ENCODE data around the gene BCAS4. TPM values are rescaled to one million over a fixed set of nuclear protein-coding genes. Genes with fewer than 3 reads are reported as not detected.

BCAS4 gene
- total RNA-seq, 2 experiments from 2014 or later = 37.6 to 44.8 TPM

GRCh38 chr20:50913690-50914375 is 119.0 kb downstream of the BCAS4 start:
- Mint-ChIP-seq H3K27ac (peak overlapping the region; percentile 66), H3K27me3 (no peaks in the 10 kb centered on the region), H3K36me3 (peaks cover 33% of the 10 kb centered on the region), H3K9me3 (ENCODE audit: low read depth) (no peaks in the 10 kb centered on the region), H3K4me3 (no peak overlapping the region), H3K4me1 (peaks cover 74% of the 10 kb centered on the region)
- CTCF ChIA-PET = interaction anchor here (0.9 to 4.2 kb wide), 5 partner anchors 13 to 120 kb away, joined by 3 to 31 read pairs (median 14); partner anchors contain the start of genes ADNP and BCAS4
- peak; percentile 60 for DNase-seq
- peak; percentile 92 for ATAC-seq

GRCh38 chr20:50915424-50915823 is 120.6 kb downstream of the BCAS4 start:
- Mint-ChIP-seq H3K27ac (peak overlapping the region; percentile 15), H3K27me3 (no peaks in the 10 kb centered on the region), H3K4me1 (peaks cover 72% of the 10 kb centered on the region), H3K4me3 (no peak overlapping the region), H3K9me3 (ENCODE audit: low read depth) (no peaks in the 10 kb centered on the region), H3K36me3 (peaks cover 30% of the 10 kb centered on the region)
- no peak for DNase-seq
- no peak for ATAC-seq
- CTCF ChIA-PET = interaction anchor here (0.9 to 4.2 kb wide), 5 partner anchors 11 to 124 kb away, joined by 3 to 31 read pairs (median 14); partner anchors contain the start of genes ADNP and BCAS4

GRCh38 chr20:50916257-50916656 is 121.4 kb downstream of the BCAS4 start:
- no peak overlapping the region for H3K27ac Mint-ChIP-seq
- peaks cover 30% of the 10 kb centered on the region for H3K36me3 Mint-ChIP-seq
- no peaks in the 10 kb centered on the region for H3K9me3 Mint-ChIP-seq (ENCODE audit: low read depth)
- no peaks in the 10 kb centered on the region for H3K27me3 Mint-ChIP-seq
- peaks cover 73% of the 10 kb centered on the region for H3K4me1 Mint-ChIP-seq
- ATAC-seq (no peak), DNase-seq (no peak)
- CTCF ChIA-PET = interaction anchor here (1.0 to 4.2 kb wide), 6 partner anchors 10 to 126 kb away, joined by 3 to 31 read pairs (median 9); partner anchors contain the start of gene BCAS4
- no peak overlapping the region for H3K4me3 Mint-ChIP-seq

GRCh38 chr20:50916934-50917333 is 122.1 kb downstream of the BCAS4 start:
- Mint-ChIP-seq H3K9me3 (ENCODE audit: low read depth) (no peaks in the 10 kb centered on the region), H3K4me1 (peaks cover 68% of the 10 kb centered on the region), H3K27me3 (no peaks in the 10 kb centered on the region), H3K27ac (peak overlapping the region; percentile 37), H3K36me3 (peaks cover 25% of the 10 kb centered on the region), H3K4me3 (no peak overlapping the region)
- DNase-seq (no peak), ATAC-seq (no peak)
- CTCF ChIA-PET = interaction anchor here (1.0 to 4.2 kb wide), 5 partner anchors 10 to 126 kb away, joined by 3 to 31 read pairs (median 4); partner anchors contain the start of gene BCAS4

GRCh38 chr20:50918403-50918802 is 123.5 kb downstream of the BCAS4 start:
- peak overlapping the region; percentile 12 for H3K27ac Mint-ChIP-seq
- H3K27me3 Mint-ChIP-seq = no peaks in the 10 kb centered on the region
- peaks cover 64% of the 10 kb centered on the region for H3K4me1 Mint-ChIP-seq
- H3K9me3 Mint-ChIP-seq (ENCODE audit: low read depth) = no peaks in the 10 kb centered on the region
- H3K4me3 Mint-ChIP-seq = no peak overlapping the region
- no peak for DNase-seq
- CTCF ChIA-PET = interaction anchor here (1.9 to 3.3 kb wide), 2 partner anchors 12 to 124 kb away, joined by 10 to 34 read pairs; partner anchors contain the start of genes ADNP and BCAS4
- H3K36me3 Mint-ChIP-seq = peaks cover 27% of the 10 kb centered on the region
- ATAC-seq = no peak

- Mint-ChIP-seq H3K4me3 (no peak overlapping the region), H3K36me3 (peaks cover 28% of the 10 kb centered on the region), H3K27me3 (no peaks in the 10 kb centered on the region), H3K27ac (no peak overlapping the region), H3K4me1 (peaks cover 57% of the 10 kb centered on the region), H3K9me3 (ENCODE audit: low read depth) (no peaks in the 10 kb centered on the region)
- DNase-seq = no peak
- no peak for ATAC-seq
- CTCF ChIA-PET = interaction anchor here (1.9 to 3.3 kb wide), 2 partner anchors 11 to 125 kb away, joined by 10 to 34 read pairs; partner anchors contain the start of genes ADNP and BCAS4
Observed at GRCh38 chr20:50919567-50919966, 124.7 kb downstream of the BCAS4 start.

GRCh38 chr20:50920997-50921396 is 126.1 kb downstream of the BCAS4 start:
- Mint-ChIP-seq H3K4me3 (no peak overlapping the region), H3K27ac (no peak overlapping the region), H3K9me3 (ENCODE audit: low read depth) (no peaks in the 10 kb centered on the region), H3K4me1 (peaks cover 59% of the 10 kb centered on the region), H3K27me3 (no peaks in the 10 kb centered on the region), H3K36me3 (peaks cover 38% of the 10 kb centered on the region)
- peak; percentile 67 for ATAC-seq
- no peak for DNase-seq
- CTCF ChIA-PET = interaction anchor here (2.6 to 3.3 kb wide), 2 partner anchors 9 to 127 kb away, joined by 17 to 34 read pairs; partner anchors contain the start of genes ADNP and BCAS4

- no peaks in the 10 kb centered on the region for H3K27me3 Mint-ChIP-seq
- ATAC-seq (no peak), DNase-seq (no peak)
- no peak overlapping the region for H3K4me3 Mint-ChIP-seq
- H3K27ac Mint-ChIP-seq = peak overlapping the region; percentile 36
- peaks cover 57% of the 10 kb centered on the region for H3K4me1 Mint-ChIP-seq
- CTCF ChIA-PET = interaction anchor here (0.7 to 3.3 kb wide), 4 partner anchors 8 to 565 kb away, joined by 3 to 34 read pairs (median 11); partner anchors contain the start of genes ADNP and BCAS4
- H3K36me3 Mint-ChIP-seq = peaks cover 35% of the 10 kb centered on the region
- H3K9me3 Mint-ChIP-seq (ENCODE audit: low read depth) = no peaks in the 10 kb centered on the region
Observed at GRCh38 chr20:50921803-50922501, 127.1 kb downstream of the BCAS4 start.

GRCh38 chr20:50924261-50924920 is 129.5 kb downstream of the BCAS4 start:
- H3K27ac Mint-ChIP-seq = peak overlapping the region; percentile 62
- peaks cover 44% of the 10 kb centered on the region for H3K36me3 Mint-ChIP-seq
- CTCF ChIA-PET = interaction anchor here (0.7 to 13.3 kb wide), 4 partner anchors 9 to 131 kb away, joined by 3 to 350 read pairs (median 12); partner anchors contain the start of gene BCAS4
- no peaks in the 10 kb centered on the region for H3K9me3 Mint-ChIP-seq (ENCODE audit: low read depth)
- H3K4me3 Mint-ChIP-seq = no peak overlapping the region
- no peak for DNase-seq
- H3K4me1 Mint-ChIP-seq = peaks cover 60% of the 10 kb centered on the region
- ATAC-seq = no peak
- no peaks in the 10 kb centered on the region for H3K27me3 Mint-ChIP-seq

- Mint-ChIP-seq H3K4me3 (no peak overlapping the region), H3K27ac (no peak overlapping the region), H3K9me3 (ENCODE audit: low read depth) (no peaks in the 10 kb centered on the region), H3K4me1 (peaks cover 49% of the 10 kb centered on the region), H3K27me3 (no peaks in the 10 kb centered on the region), H3K36me3 (peaks cover 48% of the 10 kb centered on the region)
- DNase-seq (no peak), ATAC-seq (no peak)
- CTCF ChIA-PET = interaction anchor here (0.8 to 13.3 kb wide), 3 partner anchors 11 to 134 kb away, joined by 3 to 350 read pairs (median 20); partner anchors contain the start of gene BCAS4
Observed at GRCh38 chr20:50926530-50926929, 131.7 kb downstream of the BCAS4 start.
